M059J (cell line): ENCODE results near the gene LHPP. TPM values are rescaled to one million over a fixed set of nuclear protein-coding genes. Genes with fewer than 3 reads are reported as not detected.
A peak's percentile ranks its signal among the peaks of the same experiment; 100 is the strongest.
"Not testable (repeated sequence)": the region's sequence is repeated elsewhere in the genome, so short reads cannot be mapped to it uniquely, and the experiment has no call there.

ENCODE experiments used
- DNase-seq: peaks from one replicate; pipeline ENCODE4 v3.0.0-alpha.2; 2012; ENCODE audit warnings: low read depth
- total RNA-seq: library from RNA; depleted of rRNA; stranded (reverse); fragments of >200 nt; shearing (Covaris generic); gene quantifications from 2 replicates; pipeline ENCODE4 v1.2.3, GENCODE V29; 2014; rRNA removed

The LHPP gene
- total RNA-seq = 10.5 and 17.3 TPM in 2 replicates

GRCh38 chr10:124461642-124462347, at the start of gene LHPP:
Gene LHPP, plus strand, starts transcription at chr10:124461823. Its CDS starts 40 bp downstream, at chr10:124461863.
- DNase-seq = peak; percentile 78

GRCh38 chr10:124414076-124414475, 47.5 kb upstream of the LHPP start:
- peak; percentile 7 for DNase-seq

- no peak for DNase-seq
These were observed 46.4 kb upstream of the LHPP start for GRCh38 chr10:124415210-124415609.

- no peak for DNase-seq
These were observed 44.9 kb upstream of the LHPP start for GRCh38 chr10:124416733-124417132.

DNA sequence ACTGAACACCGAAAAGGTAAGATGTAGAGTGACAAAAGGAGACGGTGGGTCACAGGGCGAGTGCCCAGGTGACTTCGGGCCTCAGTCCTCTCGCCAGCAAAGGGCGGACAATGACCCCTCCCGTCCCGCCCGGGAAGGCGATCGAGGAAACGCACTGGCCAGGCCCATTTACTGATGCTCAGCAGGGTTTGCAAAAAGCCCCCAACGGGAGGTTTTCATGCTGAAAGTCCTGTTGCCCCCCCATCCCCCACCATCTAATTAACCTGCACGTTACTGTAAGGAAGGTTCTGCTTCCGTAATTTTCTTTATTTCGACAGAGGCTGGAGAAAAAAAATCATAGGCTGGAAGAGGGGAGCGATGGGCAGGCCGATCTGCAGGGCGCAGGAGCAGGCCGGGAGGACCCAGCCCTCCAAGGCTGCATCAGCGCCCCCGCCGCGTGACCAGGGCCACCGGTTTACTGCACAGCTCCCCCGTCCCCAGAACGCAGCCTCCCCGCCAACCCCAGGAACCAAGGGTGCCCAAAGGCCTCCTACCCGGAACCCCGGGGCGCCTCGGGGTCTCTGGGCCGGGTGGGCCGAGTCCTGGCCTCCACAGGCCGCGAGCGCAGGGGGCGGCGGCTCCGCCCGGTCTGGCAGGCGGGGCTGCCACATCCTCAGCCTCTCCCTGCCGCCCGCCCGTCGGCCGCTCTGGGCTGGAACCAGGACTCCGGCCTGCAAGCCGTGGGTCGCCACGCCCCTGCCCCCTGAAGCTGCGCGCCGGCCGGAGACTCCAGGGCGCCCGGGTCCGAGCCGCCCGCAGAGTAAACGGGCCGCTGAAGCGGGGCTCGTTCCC, 43.5 kb upstream of the LHPP start:
- DNase-seq = peak; percentile 53

DNA sequence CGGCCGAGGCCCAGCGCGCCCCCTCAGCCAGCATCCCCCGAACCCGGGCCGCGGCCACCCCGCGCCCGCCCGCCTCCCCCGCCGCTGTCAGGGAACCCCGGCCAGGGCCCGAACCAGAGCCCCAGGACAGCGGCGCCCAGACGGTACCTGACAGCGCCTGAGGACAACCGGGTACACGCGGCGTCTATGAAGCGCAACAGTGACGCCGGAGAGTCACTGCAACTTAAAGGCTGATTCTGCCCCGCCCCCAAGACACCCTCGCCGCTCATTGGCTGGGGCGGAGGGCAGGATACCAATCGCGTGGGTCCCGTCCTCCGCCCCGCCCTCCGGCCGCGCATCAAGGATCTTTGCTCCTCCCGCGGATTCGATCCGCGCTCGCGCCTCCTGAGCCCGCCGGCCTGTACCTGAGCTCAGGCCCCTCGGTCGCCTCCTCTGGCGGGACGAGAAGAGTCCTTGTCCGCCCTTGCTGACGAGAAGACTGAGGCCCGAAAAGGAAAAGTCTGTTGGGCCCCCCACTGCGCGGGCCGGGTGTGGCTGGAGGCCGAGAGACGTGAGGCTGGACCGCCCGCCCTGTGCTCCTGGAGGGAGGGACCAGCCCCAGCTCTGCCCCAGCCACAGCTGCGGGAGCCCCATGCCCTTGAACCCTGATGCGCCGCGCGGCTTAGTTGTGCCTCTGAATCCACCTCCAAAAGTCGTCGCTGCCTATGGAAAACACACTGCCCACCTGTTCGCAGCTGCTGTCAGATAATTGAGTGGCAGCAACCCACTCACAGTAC, 42.7 kb upstream of the LHPP start, which contains the start of gene OAT:
TSS of gene OAT (minus strand) at position 198 of the 776 bp plus-strand sequence. CDS start 6,752 bp downstream, outside the sequence.
- DNase-seq = peak; percentile 94

DNA sequence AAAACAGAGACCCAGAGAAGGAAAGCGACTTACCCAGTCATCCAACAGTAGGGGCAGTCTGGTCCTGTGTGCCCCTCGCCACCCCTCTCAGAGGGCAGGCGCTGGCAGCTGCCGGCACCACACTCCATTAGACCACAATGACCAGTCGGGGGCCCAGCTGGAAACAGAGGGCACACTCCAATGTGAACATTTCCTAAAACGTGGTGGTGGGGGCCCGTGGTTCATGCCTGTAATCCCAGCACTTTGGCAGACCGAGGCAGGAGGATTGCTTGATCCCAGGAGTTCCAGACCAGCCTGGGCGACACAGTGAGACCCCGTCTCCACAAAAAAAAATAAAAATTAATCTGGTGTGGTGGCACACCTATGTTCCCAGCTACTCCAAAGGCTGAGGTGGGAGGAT, 42.0 kb upstream of the LHPP start:
- DNase-seq = no peak

GRCh38 chr10:124420254-124420653, 41.4 kb upstream of the LHPP start:
- no peak for DNase-seq

GRCh38 chr10:124422742-124423141, 38.9 kb upstream of the LHPP start:
- DNase-seq = no peak

GRCh38 chr10:124423813-124424212, 37.8 kb upstream of the LHPP start:
- DNase-seq = no peak

- no peak for DNase-seq
These were observed 36.2 kb upstream of the LHPP start for GRCh38 chr10:124425227-124425962.

DNA sequence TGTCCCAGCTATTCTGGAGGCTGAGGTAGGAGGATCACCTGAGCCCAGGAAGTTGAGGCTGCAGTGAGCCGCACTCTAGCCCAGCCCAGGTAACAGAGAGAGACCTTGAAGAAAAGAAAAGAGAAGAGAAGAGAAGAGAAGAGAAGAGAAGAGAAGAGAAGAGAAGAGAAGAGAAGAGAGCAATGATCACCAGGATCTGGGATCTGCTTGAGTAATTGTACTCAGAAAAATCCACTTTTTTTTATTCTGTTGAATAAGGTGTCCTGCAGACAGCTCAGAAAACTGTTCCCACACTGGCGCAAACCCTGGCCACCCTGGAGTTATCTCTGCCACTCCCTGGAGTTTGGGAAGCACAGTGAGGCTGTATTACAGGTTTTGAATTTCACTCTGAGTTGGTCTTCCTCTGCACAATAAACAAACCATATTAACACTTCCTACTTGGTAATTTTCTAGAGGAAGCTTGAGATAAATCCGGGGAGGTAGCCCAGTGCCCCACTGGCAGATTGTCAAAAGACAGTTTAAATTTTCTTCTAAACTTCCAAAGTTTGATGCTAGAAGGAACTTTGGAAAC, 33.3 kb upstream of the LHPP start:
- DNase-seq = no peak

DNA sequence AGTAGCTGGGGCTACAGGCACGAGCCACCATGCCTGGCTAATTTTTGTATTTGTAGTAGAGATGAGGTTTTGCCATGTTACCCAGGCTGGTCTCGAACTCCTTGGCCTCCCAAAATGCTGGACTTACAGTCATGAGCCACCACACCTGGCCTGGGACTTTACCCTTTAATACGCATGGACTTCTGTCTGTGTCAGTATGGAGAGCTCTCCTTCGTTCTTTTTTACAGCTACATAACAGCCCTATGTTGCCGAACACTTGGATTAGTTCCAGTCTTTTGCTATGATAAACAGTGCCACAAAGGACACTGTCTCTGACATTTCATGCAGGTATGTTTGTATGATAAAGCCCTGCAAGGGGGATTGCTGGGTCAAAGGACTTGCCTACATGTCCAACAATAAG, 32.0 kb upstream of the LHPP start:
- DNase-seq = no peak

GRCh38 chr10:124430077-124430476, 31.5 kb upstream of the LHPP start:
- DNase-seq = no peak

- DNase-seq = no peak
These were observed 28.2 kb upstream of the LHPP start for GRCh38 chr10:124433461-124433860.

- DNase-seq = not testable (repeated sequence)
These were observed 25.9 kb upstream of the LHPP start for GRCh38 chr10:124435683-124436082.

- DNase-seq = peak; percentile 90
These were observed 25.4 kb upstream of the LHPP start for GRCh38 chr10:124436191-124436638.

- not testable (repeated sequence) for DNase-seq
These were observed 19.9 kb upstream of the LHPP start for GRCh38 chr10:124441694-124442093.

DNA sequence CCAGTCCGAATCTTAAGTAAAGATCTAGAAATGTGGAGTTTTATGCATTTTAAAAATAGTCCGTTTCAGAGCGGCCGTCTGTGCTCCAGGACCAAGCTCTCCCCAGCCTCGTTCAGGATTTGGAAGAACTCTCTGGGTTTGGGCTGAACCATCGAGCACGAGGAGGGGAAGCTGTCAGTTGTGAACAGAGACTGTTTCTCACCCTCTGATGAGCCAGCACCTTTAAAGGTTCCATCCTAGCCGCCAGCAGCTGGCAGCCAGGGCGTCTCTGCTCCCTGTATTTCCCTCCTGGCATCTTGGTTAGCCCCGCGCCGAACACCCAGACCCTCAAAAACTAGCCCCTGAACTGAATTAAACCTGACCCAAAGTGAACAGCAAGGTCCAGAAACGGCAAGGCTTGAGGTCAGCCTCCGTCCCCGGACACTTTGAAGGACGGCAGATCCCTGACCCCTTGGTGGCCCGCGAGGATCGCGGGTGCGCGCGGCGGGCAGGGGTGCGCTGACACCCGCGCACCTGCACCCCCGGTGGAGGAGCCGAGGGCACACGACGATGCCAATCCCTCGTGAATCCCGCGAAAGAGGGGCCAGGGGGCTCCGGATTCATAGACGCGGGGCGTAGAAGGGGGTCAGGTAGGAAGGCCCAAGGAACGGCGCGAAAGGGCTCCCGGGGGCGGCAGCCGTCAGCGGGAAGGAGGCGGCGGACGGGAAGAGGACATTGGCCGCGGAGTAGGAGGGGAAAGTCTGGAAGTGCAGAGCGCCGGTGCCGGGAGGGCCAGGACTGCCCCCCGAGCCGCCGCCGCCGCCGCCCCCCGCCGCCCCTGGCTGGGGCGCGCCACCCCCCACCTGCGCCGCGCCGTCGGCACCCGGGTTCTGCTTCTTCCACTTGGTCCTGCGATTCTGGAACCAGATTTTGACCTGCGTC, 14.5 kb upstream of the LHPP start:
- DNase-seq = no peak
